Natural killer cell (primary cell): Measurements from ENCODE around the gene CXCL3. TPM values are rescaled to one million over a fixed set of nuclear protein-coding genes. Genes with fewer than 3 reads are reported as not detected.

ENCODE experiments used
- ATAC-seq, 3 donors: fragments of 150-1000 bp in 2 of 3; fragments of 200-7000 bp in 1 of 3; cut with Tn5 transposase; 1 replicate in 1 of 3; 2 replicates in 2 of 3; pipeline ENCODE4 v1.10.0; 2021; ENCODE audit warnings: mild to moderate bottlenecking in 2 of 3, moderate library complexity in 2 of 3
- DNase-seq, 2 donors: peaks; one replicate each; pipeline versions ENCODE4 v3.0.0 to v3.0.0-alpha.2; 2013 to 2021; ENCODE audit warnings: mixed read lengths in 1 of 2
- H3K27ac ChIP-seq: one replicate; pipeline ENCODE4 v1.5.1; 2013; ENCODE audit warnings: mild to moderate bottlenecking, low read length
- H3K27me3 ChIP-seq: one replicate; pipeline ENCODE4 v1.6.1; 2013; ENCODE audit warnings: low read length; ENCODE audit not compliant: control insufficient read depth, insufficient read depth
- H3K36me3 ChIP-seq: one replicate; pipeline ENCODE4 v1.6.1; 2013; ENCODE audit warnings: low read length; ENCODE audit not compliant: control insufficient read depth, insufficient read depth
- H3K4me1 ChIP-seq: one replicate; pipeline ENCODE4 v1.6.1; 2013; ENCODE audit warnings: low read length; ENCODE audit not compliant: control insufficient read depth, insufficient read depth
- H3K4me3 ChIP-seq: one replicate; pipeline ENCODE4 v1.5.1; 2013; ENCODE audit warnings: low read length
- H3K9me3 ChIP-seq: one replicate; pipeline ENCODE4 v1.6.1; 2013; ENCODE audit warnings: low read length; ENCODE audit not compliant: control insufficient read depth, insufficient read depth
- H3K27ac Mint-ChIP-seq, 2 donors: one replicate each; pipeline ENCODE4 v1.8.0; 2022; ENCODE audit warnings: mild to moderate bottlenecking in 2 of 2, mixed read lengths in 2 of 2, moderate library complexity in 1 of 2
- H3K27me3 Mint-ChIP-seq, 2 donors: one replicate each; pipeline ENCODE4 v1.8.0; 2022; ENCODE audit warnings: low read depth in 2 of 2, mixed read lengths in 2 of 2
- H3K36me3 Mint-ChIP-seq: one replicate; pipeline ENCODE4 v1.8.0; 2022; ENCODE audit warnings: mixed read lengths
- H3K4me1 Mint-ChIP-seq, 2 donors: one replicate each; pipeline ENCODE4 v1.8.0; 2022; ENCODE audit warnings: mixed read lengths in 2 of 2
- H3K4me3 Mint-ChIP-seq: one replicate; pipeline ENCODE4 v1.8.0; 2022; ENCODE audit warnings: mild to moderate bottlenecking, moderate library complexity, mixed read lengths
- H3K9me3 Mint-ChIP-seq, 2 donors: one replicate each; pipeline ENCODE4 v1.8.0; 2022; ENCODE audit warnings: mixed read lengths in 2 of 2
- WGBS: methylation state at CpG from one replicate; pipeline ENCODE4 v1.1.7; 2013; ENCODE audit warnings: missing lambda C conversion rate; ENCODE audit not compliant: insufficient coverage; 5-methylcytosine and 5-hydroxymethylcytosine counted together
- intact Hi-C: fragments of 100-400 bp; cut with micrococcal nuclease; formaldehyde crosslinking; loops from one replicate; pipeline ENCODE4 v1.14.2; 2022
- total RNA-seq, 4 donors: library from RNA; stranded (reverse); fragments of 120-200 nt in 1 of 4; gene quantifications; one replicate each; pipeline versions ENCODE4 v1.2.3 to v1.2.4, GENCODE V29; 2013 to 2022
- TF ChIP-seq, protein P1 (sequence below): fragments of 200-600 bp; IDR thresholded peaks from one replicate; pipeline ENCODE4 v1.8.0; 2022; ENCODE audit warnings: antibody characterized with exemption

The CXCL3 gene
- total RNA-seq, 3 donors from 2014 or later (not counting 1 experiment from before 2014, with no cell fraction given): 1.1 to 6.6 (median 3.5) TPM

GRCh38 chr4:74028504-74028903 is 10.0 kb downstream of the CXCL3 start:
- Histone ChIP-seq H3K27ac (no peak overlapping the region), H3K27me3 (no peaks in the 10 kb centered on the region), H3K36me3 (no peaks in the 10 kb centered on the region), H3K4me1 (no peaks in the 10 kb centered on the region), H3K4me3 (no peak overlapping the region), H3K9me3 (no peaks in the 10 kb centered on the region)
- Mint-ChIP-seq H3K4me1 (no peaks in the 10 kb centered on the region), H3K27me3 (peaks cover 4 to 6% of the 10 kb centered on the region in 2 donors), H3K4me3 (no peak overlapping the region), H3K27ac (no peak overlapping the region), H3K36me3 (no peaks in the 10 kb centered on the region), H3K9me3 (peaks cover 2 to 7% of the 10 kb centered on the region in 2 donors)
- TF ChIP-seq, protein P1, sequence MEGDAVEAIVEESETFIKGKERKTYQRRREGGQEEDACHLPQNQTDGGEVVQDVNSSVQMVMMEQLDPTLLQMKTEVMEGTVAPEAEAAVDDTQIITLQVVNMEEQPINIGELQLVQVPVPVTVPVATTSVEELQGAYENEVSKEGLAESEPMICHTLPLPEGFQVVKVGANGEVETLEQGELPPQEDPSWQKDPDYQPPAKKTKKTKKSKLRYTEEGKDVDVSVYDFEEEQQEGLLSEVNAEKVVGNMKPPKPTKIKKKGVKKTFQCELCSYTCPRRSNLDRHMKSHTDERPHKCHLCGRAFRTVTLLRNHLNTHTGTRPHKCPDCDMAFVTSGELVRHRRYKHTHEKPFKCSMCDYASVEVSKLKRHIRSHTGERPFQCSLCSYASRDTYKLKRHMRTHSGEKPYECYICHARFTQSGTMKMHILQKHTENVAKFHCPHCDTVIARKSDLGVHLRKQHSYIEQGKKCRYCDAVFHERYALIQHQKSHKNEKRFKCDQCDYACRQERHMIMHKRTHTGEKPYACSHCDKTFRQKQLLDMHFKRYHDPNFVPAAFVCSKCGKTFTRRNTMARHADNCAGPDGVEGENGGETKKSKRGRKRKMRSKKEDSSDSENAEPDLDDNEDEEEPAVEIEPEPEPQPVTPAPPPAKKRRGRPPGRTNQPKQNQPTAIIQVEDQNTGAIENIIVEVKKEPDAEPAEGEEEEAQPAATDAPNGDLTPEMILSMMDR: no peak
- ATAC-seq: no peak
- no peak for DNase-seq
- intact Hi-C loops: no loop called here
- WGBS: no CpG with 5 or more reads among the region's 1 CpG

DNA sequence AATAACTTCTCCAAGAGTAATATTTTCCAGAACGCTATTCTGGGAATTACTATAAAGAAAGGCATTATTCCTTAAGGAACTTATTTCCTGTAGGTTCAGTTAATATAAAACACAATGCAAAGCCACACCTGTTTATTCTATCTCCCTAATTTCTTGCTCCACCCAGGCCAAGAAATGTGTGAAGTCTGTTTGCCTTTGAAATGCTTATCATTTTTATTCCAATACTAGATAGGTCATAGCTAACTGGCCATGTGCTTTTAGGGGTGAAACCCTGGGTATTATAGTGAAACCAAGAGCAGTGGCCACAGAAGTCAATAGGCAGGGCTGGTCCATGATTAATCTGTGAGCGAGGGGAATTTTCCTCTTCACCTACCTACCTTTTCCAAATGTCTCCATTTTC is 14.8 kb downstream of the CXCL3 start:
- Mint-ChIP-seq H3K27me3 (no peaks in the 10 kb centered on the region), H3K4me1 (no peaks in the 10 kb centered on the region), H3K4me3 (no peak overlapping the region), H3K9me3 (peaks cover 3% of the 10 kb centered on the region in 2 donors), H3K27ac (no peak overlapping the region), H3K36me3 (no peaks in the 10 kb centered on the region)
- WGBS: 100% methylated on average over 1 of the region's 2 CpGs
- intact Hi-C loops: no loop called here
- H3K4me3 ChIP-seq: no peak overlapping the region
- no peaks in the 10 kb centered on the region for H3K4me1 ChIP-seq
- TF ChIP-seq, protein P1: no peak
- no peak overlapping the region for H3K27ac ChIP-seq
- ATAC-seq: no peak
- no peaks in the 10 kb centered on the region for H3K36me3 ChIP-seq
- DNase-seq: no peak
- H3K27me3 ChIP-seq: no peaks in the 10 kb centered on the region
- no peaks in the 10 kb centered on the region for H3K9me3 ChIP-seq

DNA sequence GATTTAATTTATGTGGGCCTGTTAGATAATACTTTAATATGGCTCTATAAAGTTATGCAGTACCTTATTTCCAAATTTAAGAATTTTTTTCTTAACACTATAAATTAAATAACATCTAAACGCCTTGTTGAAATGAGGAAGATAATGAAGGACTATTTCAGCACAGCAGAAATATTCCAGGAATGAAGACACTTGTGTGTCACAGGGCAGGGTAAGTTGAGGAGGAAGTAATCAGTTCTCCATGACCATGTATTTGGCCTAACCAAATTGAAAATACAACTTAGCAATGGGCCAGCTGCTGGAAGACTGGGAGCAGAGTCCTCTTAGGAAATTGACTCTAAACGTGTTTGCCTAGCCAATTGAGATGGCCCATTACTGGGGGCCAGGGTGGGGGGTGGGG is 16.9 kb downstream of the CXCL3 start:
- H3K4me3 ChIP-seq: no peak overlapping the region
- Mint-ChIP-seq H3K9me3 (peaks cover 0 to 5% of the 10 kb centered on the region in 2 donors), H3K27ac (no peak overlapping the region), H3K27me3 (no peaks in the 10 kb centered on the region), H3K4me1 (peaks cover 0 to 9% of the 10 kb centered on the region in 2 donors), H3K4me3 (no peak overlapping the region), H3K36me3 (no peaks in the 10 kb centered on the region)
- H3K27ac ChIP-seq: no peak overlapping the region
- DNase-seq: no peak
- no peaks in the 10 kb centered on the region for H3K36me3 ChIP-seq
- no peaks in the 10 kb centered on the region for H3K4me1 ChIP-seq
- 70% methylated on average over 1 of the region's 2 CpGs for WGBS
- intact Hi-C loops: no loop called here
- no peaks in the 10 kb centered on the region for H3K27me3 ChIP-seq
- H3K9me3 ChIP-seq: no peaks in the 10 kb centered on the region
- TF ChIP-seq, protein P1: no peak
- no peak for ATAC-seq

DNA sequence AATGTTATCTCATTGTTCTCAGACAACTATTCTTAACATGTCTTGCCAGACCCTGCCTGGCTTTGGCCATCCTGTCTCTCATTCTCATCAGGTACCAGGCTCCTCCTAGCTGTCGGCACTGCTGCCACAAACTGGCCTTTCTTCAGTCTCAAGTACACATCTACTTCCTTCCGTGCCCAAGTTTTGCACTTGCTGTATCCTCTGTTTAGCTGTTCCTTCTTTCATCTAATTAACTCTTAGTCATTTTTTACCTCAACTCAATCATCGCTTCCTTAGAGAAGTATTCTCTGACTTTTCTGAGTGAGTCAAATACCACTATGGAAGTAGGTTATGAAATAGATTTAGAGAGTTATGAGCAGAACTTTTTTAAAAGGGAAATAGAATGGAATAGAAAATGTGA is 19.7 kb downstream of the CXCL3 start:
- Mint-ChIP-seq H3K36me3 (no peaks in the 10 kb centered on the region), H3K4me3 (no peak overlapping the region), H3K4me1 (peaks cover 5 to 15% of the 10 kb centered on the region in 2 donors), H3K9me3 (peaks cover 1 to 6% of the 10 kb centered on the region in 2 donors), H3K27ac (no peak overlapping the region), H3K27me3 (no peaks in the 10 kb centered on the region)
- intact Hi-C loops: no loop called here
- Histone ChIP-seq H3K4me1 (no peaks in the 10 kb centered on the region), H3K27me3 (no peaks in the 10 kb centered on the region), H3K9me3 (no peaks in the 10 kb centered on the region), H3K27ac (no peak overlapping the region), H3K36me3 (no peaks in the 10 kb centered on the region), H3K4me3 (no peak overlapping the region)
- ATAC-seq (peak in 2 of 3 donors; percentile 21 to 44), DNase-seq (no peak)
- 17% methylated on average over 2 of the region's 3 CpGs for WGBS
- TF ChIP-seq, protein P1: no peak
